ENCODE measurements around the gene SLC4A1.

SLC4A1 gene

GRCh38 chr17:44283344-44284023 lies 15.5 kb upstream of the SLC4A1 start:
- DNase-seq: no peak

- no peak for DNase-seq
These were observed 14.3 kb upstream of the SLC4A1 start for GRCh38 chr17:44282264-44282663.

- no peak for DNase-seq
These were observed 13.6 kb upstream of the SLC4A1 start for GRCh38 chr17:44281570-44281969.

- DNase-seq: no peak
These were observed 12.5 kb upstream of the SLC4A1 start for GRCh38 chr17:44280392-44280937.

GRCh38 chr17:44279666-44280391 lies 11.9 kb upstream of the SLC4A1 start:
- DNase-seq: no peak

GRCh38 chr17:44279346-44279665 lies 11.4 kb upstream of the SLC4A1 start:
- no peak for DNase-seq

GRCh38 chr17:44277976-44278375 lies 10.0 kb upstream of the SLC4A1 start:
- DNase-seq: no peak

GRCh38 chr17:44273607-44274006 lies 5.7 kb upstream of the SLC4A1 start:
- no peak for DNase-seq

- DNase-seq: no peak
These were observed 5.0 kb upstream of the SLC4A1 start for GRCh38 chr17:44272954-44273353.

GRCh38 chr17:44272321-44272951 lies 4.5 kb upstream of the SLC4A1 start:
- DNase-seq: no peak

GRCh38 chr17:44269535-44270240 lies 1.8 kb upstream of the SLC4A1 start:
- no peak for DNase-seq

GRCh38 chr17:44268709-44269534 lies 987 bp upstream of the SLC4A1 start:
- no peak for DNase-seq

GRCh38 chr17:44267165-44267455 lies 825 bp downstream of the SLC4A1 start:
- no peak for DNase-seq

- no peak for DNase-seq
These were observed 1.4 kb downstream of the SLC4A1 start for GRCh38 chr17:44266402-44267164.

GRCh38 chr17:44263345-44263902 lies 4.5 kb downstream of the SLC4A1 start:
- no peak for DNase-seq

GRCh38 chr17:44262654-44263225 lies 5.2 kb downstream of the SLC4A1 start:
- DNase-seq: no peak

GRCh38 chr17:44260296-44260695 lies 7.6 kb downstream of the SLC4A1 start:
- DNase-seq: no peak

GRCh38 chr17:44258811-44259351 lies 9.1 kb downstream of the SLC4A1 start:
- peak; percentile 38 for DNase-seq

- no peak for DNase-seq
These were observed 9.8 kb downstream of the SLC4A1 start for GRCh38 chr17:44257815-44258760.

- no peak for DNase-seq
These were observed 11.3 kb downstream of the SLC4A1 start for GRCh38 chr17:44256671-44257070.

Data from retina (tissue), 1 donor.